ENCODE measurements around the gene RFK.
A peak's percentile ranks its signal among the peaks of the same experiment; 100 is the strongest.
"Not testable (repeated sequence)": the region's sequence is repeated elsewhere in the genome, so short reads cannot be mapped to it uniquely, and the experiment has no call there.

The RFK gene

DNA sequence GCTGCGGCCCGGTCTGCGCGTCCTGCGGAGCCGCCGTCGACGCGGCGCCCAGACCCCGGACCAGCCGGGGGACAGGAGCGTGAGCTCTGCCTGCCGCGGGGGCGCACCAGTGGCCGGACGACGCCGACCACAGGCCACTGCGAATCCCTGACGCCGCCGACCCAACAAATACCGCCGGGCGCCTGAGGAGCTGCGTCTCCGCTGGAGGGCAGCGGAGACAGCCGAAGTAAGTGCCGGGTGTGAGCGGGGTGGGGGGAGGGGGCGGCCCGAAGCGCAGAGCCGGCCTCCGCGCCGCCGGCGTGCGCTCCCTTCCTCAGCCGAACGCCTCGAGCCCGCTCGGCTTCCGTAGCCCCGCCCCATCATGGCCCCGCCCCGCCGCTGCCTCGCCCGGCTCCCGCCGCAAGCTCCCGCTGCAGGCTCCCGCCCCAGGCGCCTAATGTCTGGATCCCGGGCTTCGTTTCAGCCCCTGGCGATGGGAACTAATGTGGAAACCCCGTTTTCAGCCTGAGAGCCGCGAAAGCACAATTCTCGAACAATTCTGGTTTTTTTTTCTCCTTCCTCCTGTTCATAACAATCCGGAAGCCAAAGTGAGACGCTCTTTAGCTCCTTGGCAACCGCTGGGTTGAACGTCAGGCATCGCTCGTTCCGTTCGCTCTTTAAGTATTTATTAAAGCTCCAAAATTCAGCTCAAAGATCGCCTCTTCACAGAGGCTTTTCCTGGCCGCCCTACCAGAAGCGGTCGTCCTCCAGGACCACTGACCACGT is at the start of gene RFK:
Gene RFK (minus strand): TSS at position 232 of the 765 bp plus-strand sequence. CDS start 255 bp downstream, outside the sequence.
- peak; percentile 66 for DNase-seq (ENCODE audit: low spot score)

DNA sequence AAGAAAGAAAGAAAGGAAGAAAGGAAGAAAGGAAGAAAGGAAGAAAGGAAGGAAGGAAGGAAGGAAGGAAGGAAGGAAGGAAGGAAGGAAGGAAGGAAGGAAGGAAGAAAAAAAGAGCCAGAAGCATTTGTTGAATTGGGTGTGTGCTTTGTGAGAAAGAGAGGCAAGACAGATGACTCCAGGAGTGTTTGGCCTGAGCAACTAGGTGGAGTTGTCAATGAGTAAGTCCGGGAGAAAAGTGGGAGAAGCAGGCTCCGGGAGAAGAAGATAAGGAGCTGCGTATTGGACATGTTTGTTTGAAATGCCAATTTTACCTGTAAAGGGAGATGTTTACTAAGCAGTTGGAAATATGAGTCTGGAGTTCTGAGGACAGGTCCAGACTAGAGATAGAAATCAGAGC is 49.7 kb upstream of the RFK start:
- no peak for DNase-seq (ENCODE audit: low spot score)

- no peak for DNase-seq (ENCODE audit: low spot score)
Measured at GRCh38 chr9:76441551-76442322, 47.5 kb upstream of the RFK start.

DNA sequence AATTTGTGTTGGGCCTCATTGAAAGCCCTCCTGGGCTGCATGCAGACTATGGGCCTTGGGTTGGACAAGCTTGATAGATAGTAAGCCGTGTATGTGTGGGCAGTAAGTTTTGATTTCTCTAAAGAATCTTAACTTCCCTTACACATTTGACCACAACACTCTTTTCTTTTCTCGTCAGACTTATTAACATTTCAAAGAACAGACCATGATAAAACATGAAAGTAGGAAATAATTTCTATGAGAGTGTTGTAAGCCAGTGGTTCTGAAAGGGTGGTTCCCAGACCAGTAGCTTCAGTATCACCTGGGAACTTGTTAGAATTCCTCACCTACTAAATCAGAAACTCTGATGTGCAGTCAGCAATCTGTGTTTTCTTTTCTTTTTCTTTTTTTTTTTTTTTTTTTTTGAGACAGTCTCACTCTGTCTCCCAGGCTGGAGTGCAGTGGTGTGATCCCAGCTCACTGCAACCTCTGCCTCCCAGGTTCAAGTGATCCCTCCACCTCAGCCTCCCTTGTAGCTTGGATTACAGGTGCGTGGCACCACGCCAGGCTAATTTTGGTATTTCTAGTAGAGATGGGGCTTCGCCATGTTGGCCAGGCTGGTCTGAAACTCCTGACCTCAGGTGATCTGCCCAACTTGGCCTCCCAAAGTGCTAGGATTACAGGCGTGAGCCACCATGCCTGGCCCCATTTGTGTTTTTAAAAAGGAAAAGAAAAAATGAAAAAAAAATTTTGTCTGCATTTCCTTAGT is 44.8 kb upstream of the RFK start:
- DNase-seq (ENCODE audit: low spot score), result no peak

GRCh38 chr9:76437017-76437699 is 42.9 kb upstream of the RFK start:
- not testable (repeated sequence) for DNase-seq (ENCODE audit: low spot score)

- DNase-seq (ENCODE audit: low spot score), result not testable (repeated sequence)
Measured at GRCh38 chr9:76434897-76435296, 40.7 kb upstream of the RFK start.

- DNase-seq (ENCODE audit: low spot score), result no peak
Measured at GRCh38 chr9:76433836-76434235, 39.6 kb upstream of the RFK start.

GRCh38 chr9:76433406-76433805 is 39.2 kb upstream of the RFK start:
- no peak for DNase-seq (ENCODE audit: low spot score)

DNA sequence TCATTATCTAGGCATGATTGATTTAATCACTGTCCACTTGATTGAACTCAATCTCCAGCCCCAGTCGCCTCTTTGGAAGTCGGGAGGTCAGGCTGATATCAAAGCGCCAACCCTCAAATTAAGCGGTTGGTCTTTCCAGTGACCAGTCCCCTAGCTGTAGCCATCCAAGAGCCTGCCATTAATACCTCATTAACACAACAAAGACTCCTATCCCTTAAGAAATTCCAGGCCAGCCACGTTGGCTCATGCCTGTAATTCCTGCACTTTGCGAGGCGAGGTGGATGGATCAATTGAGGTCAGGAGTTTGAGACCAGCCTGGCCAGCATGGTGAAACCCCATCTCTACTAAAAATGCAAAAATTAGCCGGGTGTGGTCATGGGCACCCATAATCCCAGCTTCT is 37.4 kb upstream of the RFK start:
- DNase-seq (ENCODE audit: low spot score), result no peak

DNA sequence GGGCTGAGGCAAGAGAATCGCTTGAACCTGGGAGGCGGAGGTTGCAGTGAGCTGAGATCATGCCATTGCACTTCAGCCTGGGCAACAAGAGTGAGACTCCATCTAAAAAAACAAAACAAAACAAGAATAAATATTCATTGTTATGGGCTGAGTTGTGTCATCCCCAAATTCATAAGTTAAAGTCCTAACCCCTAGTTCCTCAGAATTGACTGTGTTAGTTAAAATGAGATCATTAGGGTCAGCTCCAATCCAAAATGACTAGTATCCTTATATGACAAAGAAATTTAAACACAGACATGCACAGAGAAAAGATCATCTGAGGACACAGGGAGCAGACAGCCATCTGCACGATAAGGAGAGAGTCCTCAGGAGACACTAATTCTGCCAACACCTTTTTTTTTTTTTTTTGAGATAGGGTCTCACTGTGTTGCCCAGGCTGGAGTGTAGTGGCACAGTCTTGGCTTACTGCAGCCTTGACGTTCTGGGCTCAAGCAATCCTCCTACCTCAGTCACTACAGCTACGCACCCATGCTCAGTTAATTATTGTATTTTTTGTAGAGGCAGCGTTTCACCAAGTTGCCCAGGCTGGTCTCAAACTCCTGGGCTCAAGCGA is 32.7 kb upstream of the RFK start:
- no peak for DNase-seq (ENCODE audit: low spot score)

- DNase-seq (ENCODE audit: low spot score), result no peak
Measured at GRCh38 chr9:76425677-76426453, 31.6 kb upstream of the RFK start.

- DNase-seq (ENCODE audit: low spot score), result no peak
Measured at GRCh38 chr9:76424491-76424890, 30.3 kb upstream of the RFK start.

- DNase-seq (ENCODE audit: low spot score), result peak; percentile 29
Measured at GRCh38 chr9:76423216-76424177, 29.3 kb upstream of the RFK start.

DNA sequence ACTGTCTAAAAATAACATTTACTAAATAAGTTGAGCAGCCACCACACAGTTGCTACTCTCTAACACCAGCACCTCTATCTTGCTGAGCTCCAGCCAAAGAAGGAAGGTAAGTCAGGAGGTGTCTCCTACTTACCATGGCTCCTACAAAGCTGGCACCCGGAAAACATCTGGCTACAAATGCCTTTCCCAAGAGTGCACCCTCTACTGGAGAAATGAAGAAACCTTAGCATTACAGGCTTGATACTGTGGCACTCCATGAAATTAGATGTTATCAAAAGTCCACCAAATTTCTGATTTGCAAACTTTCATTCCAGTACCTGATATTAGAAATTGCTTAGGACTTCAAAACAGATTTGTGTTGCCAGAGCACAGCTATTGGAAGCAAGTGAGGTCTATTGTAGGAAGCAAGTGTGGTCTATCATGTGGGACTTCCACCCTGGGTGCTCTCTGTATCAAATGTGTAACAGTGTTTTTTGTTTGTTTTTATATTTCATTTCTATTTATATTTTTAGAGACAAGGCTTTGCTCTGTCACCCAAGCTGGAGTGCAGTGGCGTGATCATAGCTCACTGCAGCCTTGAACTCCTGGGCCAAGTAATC is 25.7 kb upstream of the RFK start:
- DNase-seq (ENCODE audit: low spot score), result peak; percentile 19

DNA sequence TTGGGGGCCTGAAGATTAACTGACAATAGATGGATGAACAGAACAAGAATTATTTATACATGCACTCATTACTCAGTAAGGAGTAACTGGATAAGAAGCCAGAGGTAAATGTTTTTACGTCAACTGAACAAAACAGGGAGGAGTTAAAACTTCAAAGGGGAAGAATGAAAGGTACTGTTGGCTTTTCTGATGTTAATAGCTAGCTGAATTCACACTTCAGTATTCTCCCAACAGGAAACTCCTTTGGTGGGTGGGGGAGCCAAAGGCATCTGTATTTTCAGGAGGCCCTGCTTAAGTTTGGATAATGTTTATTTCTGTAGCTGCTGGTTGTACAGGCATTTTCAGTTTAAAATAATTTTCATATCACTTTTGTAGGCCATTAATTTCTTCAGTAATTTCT is 23.2 kb upstream of the RFK start:
- DNase-seq (ENCODE audit: low spot score), result no peak

DNA sequence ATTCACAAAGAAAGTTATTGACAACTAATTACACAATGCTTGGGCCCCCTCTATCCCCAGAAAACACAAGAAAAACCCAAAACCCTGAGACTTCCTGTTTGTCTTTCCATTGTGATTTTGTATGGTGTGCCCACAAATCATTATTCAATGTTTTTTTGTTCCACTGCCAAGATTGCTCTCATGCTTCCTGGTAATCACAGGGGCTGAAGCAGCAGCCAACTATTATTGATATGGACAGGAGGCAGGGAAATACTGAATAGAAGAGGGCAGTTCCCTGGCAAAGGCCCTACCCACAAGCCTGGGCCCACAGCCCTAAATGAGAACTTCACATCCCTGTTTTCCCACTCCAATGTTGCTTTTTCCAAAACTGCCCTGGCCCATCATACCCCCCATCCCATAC is 21.5 kb upstream of the RFK start:
- DNase-seq (ENCODE audit: low spot score), result no peak

DNA sequence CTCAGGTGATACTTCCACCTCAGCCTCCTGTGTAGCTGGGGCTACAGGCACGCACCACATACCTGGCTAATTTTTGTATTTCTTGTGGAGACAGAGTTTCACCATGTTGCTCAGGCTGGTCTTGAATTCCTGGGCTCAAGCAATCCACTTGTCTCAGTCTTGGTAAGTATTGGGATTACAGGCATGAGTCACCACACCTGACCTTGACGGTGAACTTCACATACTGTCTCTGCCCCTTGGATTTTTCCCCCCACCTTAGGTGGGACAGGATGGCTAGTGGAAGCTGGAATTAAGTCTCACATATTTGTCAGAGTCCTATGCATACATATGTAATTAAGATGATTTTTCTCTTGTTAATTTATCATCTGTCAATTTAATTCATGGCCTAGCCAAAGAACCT is 20.9 kb upstream of the RFK start:
- no peak for DNase-seq (ENCODE audit: low spot score)

GRCh38 chr9:76414661-76415060 is 20.4 kb upstream of the RFK start:
- no peak for DNase-seq (ENCODE audit: low spot score)

- no peak for DNase-seq (ENCODE audit: low spot score)
Measured at GRCh38 chr9:76413658-76414057, 19.4 kb upstream of the RFK start.
